Caco-2 (cell line): ENCODE data around the gene SDCCAG8. TPM values are rescaled to one million over a fixed set of nuclear protein-coding genes. Genes with fewer than 3 reads are reported as not detected.

Experiments
- BruUV-seq: library from RNA; stranded (reverse); fragments of 400-500 nt; replicated peaks from 2 replicates; lab custom pipeline; 2021; lab: Mats Ljungman, UMichigan
- CTCF ChIA-PET: fragments of 300-600 bp; sonication (Branson Sonifier 250); formaldehyde crosslinking; loops from one replicate; lab custom pipeline; 2022; ENCODE audit warnings: antibody characterized with exemption; lab: Charles Lee
- POLR2A ChIA-PET: fragments of 300-600 bp; sonication (Branson Sonifier 250); formaldehyde crosslinking; loops from one replicate; lab custom pipeline; 2022; ENCODE audit warnings: antibody characterized with exemption; lab: Charles Lee
- DNase-seq, 2 experiments: peaks; one replicate each; pipeline versions ENCODE4 v3.0.0 to v3.0.0-alpha.2; 2020 to 2022
- H3K27me3 ChIP-seq: replicated peaks from 2 replicates; pipeline ENCODE4 v1.6.0; 2011; ENCODE audit warnings: low read length; ENCODE audit not compliant: control insufficient read depth, insufficient read depth
- H3K36me3 ChIP-seq: 2 replicates; pipeline ENCODE4 v1.5.1; 2011; ENCODE audit warnings: low read length; ENCODE audit not compliant: control insufficient read depth, insufficient read depth
- H3K4me1 ChIP-seq: fragments of 250-450 bp; sonication (Bioruptor Pico); 2 replicates; pipeline ENCODE4 v1.5.1; 2020; ENCODE audit warnings: mild to moderate bottlenecking
- H3K4me3 ChIP-seq: 2 replicates; pipeline ENCODE4 v1.5.1; 2011; ENCODE audit warnings: low read depth, mild to moderate bottlenecking, control low read depth, low read length
- H3K9me3 ChIP-seq: fragments of 250-450 bp; sonication (Bioruptor Pico); 2 replicates; pipeline ENCODE4 v1.5.1; 2020; ENCODE audit warnings: mild to moderate bottlenecking, moderate library complexity
- H3K27ac Mint-ChIP-seq: one replicate; pipeline ENCODE4 v1.8.0; 2022; ENCODE audit warnings: mixed read lengths; ENCODE audit not compliant: unreplicated experiment
- H3K27me3 Mint-ChIP-seq: one replicate; pipeline ENCODE4 v1.8.0; 2022; ENCODE audit warnings: mixed read lengths; ENCODE audit not compliant: insufficient read depth, unreplicated experiment
- H3K36me3 Mint-ChIP-seq: one replicate; pipeline ENCODE4 v1.8.0; 2022; ENCODE audit warnings: mild to moderate bottlenecking, mixed read lengths; ENCODE audit not compliant: insufficient read depth, unreplicated experiment
- H3K4me1 Mint-ChIP-seq: one replicate; pipeline ENCODE4 v1.8.0; 2022; ENCODE audit warnings: low read depth, mixed read lengths; ENCODE audit not compliant: unreplicated experiment
- H3K4me3 Mint-ChIP-seq: one replicate; pipeline ENCODE4 v1.8.0; 2022; ENCODE audit warnings: mild to moderate bottlenecking, moderate library complexity, mixed read lengths; ENCODE audit not compliant: unreplicated experiment
- H3K9me3 Mint-ChIP-seq: one replicate; pipeline ENCODE4 v1.8.0; 2022; ENCODE audit warnings: mixed read lengths; ENCODE audit not compliant: unreplicated experiment
- intact Hi-C: fragments of 100-400 bp; cut with micrococcal nuclease; formaldehyde crosslinking; loops from one replicate; pipeline ENCODE4 v1.10.0; 2022; ENCODE audit not compliant: unreplicated experiment
- total RNA-seq: library from RNA; stranded (reverse); gene quantifications from 2 replicates; pipeline ENCODE4 v1.2.3, GENCODE V29; 2022
- TF ChIP-seq, protein P1 (sequence below), 2 experiments: fragments of 200-600 bp in 1 of 2; IDR thresholded peaks; 1 replicate in 1 of 2; 2 replicates in 1 of 2; pipeline versions ENCODE4 v1.5.1 to v1.8.0; 2011 to 2022; ENCODE audit warnings: antibody characterized with exemption in 1 of 2, control low read depth in 1 of 2, inconsistent platforms in 1 of 2, low read depth in 1 of 2, low read length in 1 of 2, mild to moderate bottlenecking in 1 of 2, moderate library complexity in 1 of 2; ENCODE audit not compliant: insufficient read depth in 1 of 2, severe bottlenecking in 1 of 2, unreplicated experiment in 1 of 2

SDCCAG8 gene
- total RNA-seq, 1 experiment from 2014 or later: 23.0 TPM

DNA sequence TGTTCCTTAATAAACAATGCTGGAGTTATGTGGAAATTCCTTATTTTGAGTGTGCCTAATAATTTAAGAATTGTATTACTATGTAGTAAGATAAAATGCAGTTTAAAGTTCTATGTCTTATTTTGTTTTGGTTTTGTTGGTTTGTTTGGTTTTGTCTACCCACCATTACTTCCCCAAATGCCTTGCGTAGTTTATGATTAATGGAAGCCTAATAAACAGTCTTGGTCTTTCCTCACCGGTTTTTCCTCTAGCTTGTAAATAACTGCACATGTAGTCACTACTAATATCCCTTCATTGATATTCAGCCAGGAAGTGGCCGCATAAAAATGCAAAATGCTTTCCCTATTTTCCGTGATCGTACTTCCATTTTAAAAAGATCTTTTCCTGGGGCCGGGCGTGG lies 2.9 kb downstream of the SDCCAG8 start:
- TF ChIP-seq, protein P1, sequence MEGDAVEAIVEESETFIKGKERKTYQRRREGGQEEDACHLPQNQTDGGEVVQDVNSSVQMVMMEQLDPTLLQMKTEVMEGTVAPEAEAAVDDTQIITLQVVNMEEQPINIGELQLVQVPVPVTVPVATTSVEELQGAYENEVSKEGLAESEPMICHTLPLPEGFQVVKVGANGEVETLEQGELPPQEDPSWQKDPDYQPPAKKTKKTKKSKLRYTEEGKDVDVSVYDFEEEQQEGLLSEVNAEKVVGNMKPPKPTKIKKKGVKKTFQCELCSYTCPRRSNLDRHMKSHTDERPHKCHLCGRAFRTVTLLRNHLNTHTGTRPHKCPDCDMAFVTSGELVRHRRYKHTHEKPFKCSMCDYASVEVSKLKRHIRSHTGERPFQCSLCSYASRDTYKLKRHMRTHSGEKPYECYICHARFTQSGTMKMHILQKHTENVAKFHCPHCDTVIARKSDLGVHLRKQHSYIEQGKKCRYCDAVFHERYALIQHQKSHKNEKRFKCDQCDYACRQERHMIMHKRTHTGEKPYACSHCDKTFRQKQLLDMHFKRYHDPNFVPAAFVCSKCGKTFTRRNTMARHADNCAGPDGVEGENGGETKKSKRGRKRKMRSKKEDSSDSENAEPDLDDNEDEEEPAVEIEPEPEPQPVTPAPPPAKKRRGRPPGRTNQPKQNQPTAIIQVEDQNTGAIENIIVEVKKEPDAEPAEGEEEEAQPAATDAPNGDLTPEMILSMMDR (IDR thresholded peaks at IDR 0.05; ENCODE audit: insufficient read depth in 1 of 2, low read depth in 1 of 2, low read length in 1 of 2, severe bottlenecking in 1 of 2, unreplicated experiment in 1 of 2): no peak
- H3K4me1 Mint-ChIP-seq: peaks cover 3% of the 10 kb centered on the region
- Histone ChIP-seq H3K9me3 (no peaks in the 10 kb centered on the region), H3K4me1 (peaks cover 8% of the 10 kb centered on the region), H3K36me3 (no peaks in the 10 kb centered on the region), H3K4me3 (no peak overlapping the region), H3K27me3 (no peaks in the 10 kb centered on the region)
- H3K27me3 Mint-ChIP-seq: no peaks in the 10 kb centered on the region
- intact Hi-C loops: no loop called here
- no peak overlapping the region for H3K4me3 Mint-ChIP-seq
- no peak for DNase-seq
- no peaks in the 10 kb centered on the region for H3K9me3 Mint-ChIP-seq
- POLR2A ChIA-PET: no interaction called here
- H3K27ac Mint-ChIP-seq: no peak overlapping the region
- CTCF ChIA-PET: no interaction called here
- peaks cover 16% of the 10 kb centered on the region for H3K36me3 Mint-ChIP-seq
- no TSS peak for BruUV-seq

DNA sequence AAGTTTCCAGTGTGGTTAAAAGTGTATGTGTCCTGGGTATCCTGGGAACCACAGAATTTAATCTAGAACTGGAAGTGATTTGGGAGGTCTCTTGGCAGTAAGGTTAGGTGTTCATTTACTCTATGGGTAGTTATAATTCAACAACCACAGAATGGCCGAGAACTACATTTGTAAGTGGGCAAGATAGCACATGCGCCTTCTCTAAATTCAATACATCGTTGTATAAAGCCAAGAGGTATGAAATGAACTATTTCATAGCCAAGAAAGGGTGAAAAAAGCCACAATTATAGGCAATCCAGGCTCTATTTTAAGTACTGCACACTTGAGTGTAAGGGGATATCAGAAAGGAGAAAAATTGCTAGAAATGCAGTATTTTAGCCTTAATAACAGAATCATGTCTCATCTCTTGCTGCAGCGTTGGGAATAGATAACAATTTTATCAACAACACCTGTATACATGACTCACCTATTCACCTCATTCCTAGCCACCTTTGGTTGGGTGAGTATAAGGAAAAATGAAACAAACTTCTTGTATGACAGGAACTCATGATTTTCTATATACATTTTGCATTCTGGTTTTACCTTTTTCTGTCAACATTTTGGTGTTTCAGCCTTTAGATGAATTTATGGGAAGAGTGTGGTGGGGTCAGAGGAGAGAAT lies 4.5 kb downstream of the SDCCAG8 start:
- H3K27me3 Mint-ChIP-seq: no peaks in the 10 kb centered on the region
- intact Hi-C loops: no loop called here
- no peaks in the 10 kb centered on the region for H3K36me3 ChIP-seq
- peaks cover 15% of the 10 kb centered on the region for H3K4me1 ChIP-seq
- no peaks in the 10 kb centered on the region for H3K9me3 ChIP-seq
- TF ChIP-seq, protein P1 (IDR thresholded peaks at IDR 0.05; ENCODE audit: insufficient read depth in 1 of 2, low read depth in 1 of 2, low read length in 1 of 2, severe bottlenecking in 1 of 2, unreplicated experiment in 1 of 2): no peak
- H3K27me3 ChIP-seq: no peaks in the 10 kb centered on the region
- peaks cover 5% of the 10 kb centered on the region for H3K36me3 Mint-ChIP-seq
- no TSS peak for BruUV-seq
- no peak for DNase-seq
- no peak overlapping the region for H3K4me3 ChIP-seq
- ChIA-PET POLR2A (no interaction called here), CTCF (no interaction called here)
- peaks cover 18% of the 10 kb centered on the region for H3K4me1 Mint-ChIP-seq
- no peak overlapping the region for H3K4me3 Mint-ChIP-seq
- no peaks in the 10 kb centered on the region for H3K9me3 Mint-ChIP-seq
- no peak overlapping the region for H3K27ac Mint-ChIP-seq

DNA sequence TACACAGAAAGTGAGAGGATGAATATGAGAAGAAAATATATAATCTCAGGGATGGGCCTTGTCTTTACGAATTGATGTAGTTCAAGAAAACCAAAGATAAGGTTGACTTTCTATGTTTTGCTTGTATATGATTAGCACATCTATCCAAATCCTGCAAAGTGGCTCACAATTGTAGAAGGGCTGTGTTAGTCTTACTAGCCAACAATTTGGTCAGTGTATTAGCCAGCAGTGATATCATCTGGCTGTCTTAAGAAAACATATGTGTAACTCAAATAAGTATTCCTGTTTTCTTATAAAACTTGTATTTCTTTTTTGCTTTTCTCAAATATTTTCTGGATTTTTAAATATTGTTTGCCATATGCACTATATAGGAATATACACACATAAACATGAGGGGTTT lies 5.5 kb downstream of the SDCCAG8 start:
- DNase-seq: no peak
- POLR2A ChIA-PET: no interaction called here

More for the DNA sequence above, 5.5 kb downstream of the SDCCAG8 start:
- TF ChIP-seq, protein P1 (IDR thresholded peaks at IDR 0.05; ENCODE audit: insufficient read depth in 1 of 2, low read depth in 1 of 2, low read length in 1 of 2, severe bottlenecking in 1 of 2, unreplicated experiment in 1 of 2): no peak
- no peaks in the 10 kb centered on the region for H3K36me3 Mint-ChIP-seq
- CTCF ChIA-PET: no interaction called here
- H3K27ac Mint-ChIP-seq: no peak overlapping the region
- no peak overlapping the region for H3K4me3 Mint-ChIP-seq
- intact Hi-C loops: no loop called here
- no peaks in the 10 kb centered on the region for H3K36me3 ChIP-seq
- peaks cover 15% of the 10 kb centered on the region for H3K4me1 ChIP-seq
- BruUV-seq: no TSS peak
- H3K4me3 ChIP-seq: no peak overlapping the region
- no peaks in the 10 kb centered on the region for H3K27me3 ChIP-seq
- H3K4me1 Mint-ChIP-seq: peaks cover 18% of the 10 kb centered on the region
- H3K9me3 Mint-ChIP-seq: no peaks in the 10 kb centered on the region
- no peaks in the 10 kb centered on the region for H3K9me3 ChIP-seq
- no peaks in the 10 kb centered on the region for H3K27me3 Mint-ChIP-seq
